Parathyroid adenoma (tissue), 2 donors: Measurements from ENCODE around the gene MAT1A.
"Not testable (repeated sequence)": the region's sequence is repeated elsewhere in the genome, so short reads cannot be mapped to it uniquely, and the experiment has no call there.

Source experiments
- H2AFZ ChIP-seq: fragments of 300-600 bp; sonication (generic); one replicate; pipeline ENCODE4 v1.7.0; 2017; ENCODE audit warnings: antibody characterized with exemption, mild to moderate bottlenecking
- H3K27ac ChIP-seq: fragments of 300-600 bp; sonication (generic); one replicate; pipeline ENCODE4 v1.7.0; 2017
- H3K27me3 ChIP-seq: fragments of 300-600 bp; sonication (generic); one replicate; pipeline ENCODE4 v1.7.0; 2017; ENCODE audit warnings: low read length; ENCODE audit not compliant: control insufficient read depth, insufficient read depth
- H3K36me3 ChIP-seq: fragments of 300-600 bp; sonication (generic); one replicate; pipeline ENCODE4 v1.7.0; 2017; ENCODE audit warnings: low read length; ENCODE audit not compliant: control insufficient read depth, insufficient read depth
- H3K4me1 ChIP-seq: fragments of 300-600 bp; sonication (generic); one replicate; pipeline ENCODE4 v1.7.0; 2017; ENCODE audit warnings: control low read depth
- H3K4me2 ChIP-seq: fragments of 300-600 bp; sonication (generic); one replicate; pipeline ENCODE4 v1.7.0; 2017; ENCODE audit warnings: low read length
- H3K4me3 ChIP-seq: fragments of 300-600 bp; sonication (generic); one replicate; pipeline ENCODE4 v1.7.0; 2017; ENCODE audit warnings: low read depth, low read length
- H3K79me2 ChIP-seq: fragments of 300-600 bp; sonication (generic); one replicate; pipeline ENCODE4 v1.7.0; 2017; ENCODE audit warnings: control low read depth
- H3K9ac ChIP-seq: fragments of 300-600 bp; sonication (generic); one replicate; pipeline ENCODE4 v1.7.0; 2017; ENCODE audit warnings: mild to moderate bottlenecking
- H3K9me3 ChIP-seq: fragments of 300-600 bp; sonication (generic); one replicate; pipeline ENCODE4 v1.7.0; 2017; ENCODE audit warnings: low read length; ENCODE audit not compliant: control insufficient read depth
- TF ChIP-seq, protein P1 (sequence below): fragments of 300-600 bp; sonication (generic); IDR thresholded peaks from one replicate; pipeline ENCODE4 v1.7.0; 2017; ENCODE audit warnings: antibody characterized with exemption, mild to moderate bottlenecking
- donor health status: primary hyperparathyroidism.

Gene MAT1A

DNA sequence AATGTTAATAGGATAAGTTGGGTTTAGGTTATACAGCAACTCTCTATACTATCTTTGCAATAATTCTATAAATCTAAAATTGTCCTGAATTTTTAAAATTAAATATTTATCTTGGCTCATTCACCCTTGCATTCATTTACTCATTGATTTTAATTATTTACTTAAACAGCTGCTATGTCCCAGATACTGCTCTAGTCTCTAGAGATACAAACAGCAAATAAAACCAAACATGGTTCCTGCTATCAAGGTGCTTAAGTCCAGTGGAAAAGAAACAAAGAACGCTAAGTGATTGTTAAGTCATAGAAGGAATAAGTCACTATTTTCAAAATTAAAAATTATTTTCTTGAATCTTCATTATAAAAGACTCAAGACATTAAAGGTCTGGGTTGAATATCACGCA lies 29.9 kb upstream of the MAT1A start:
- no peak overlapping the region for H3K4me3 ChIP-seq
- H3K36me3 ChIP-seq: no peaks in the 10 kb centered on the region
- no peak overlapping the region for H3K27ac ChIP-seq
- H3K4me2 ChIP-seq: no peak overlapping the region
- H3K4me1 ChIP-seq: no peaks in the 10 kb centered on the region
- no peaks in the 10 kb centered on the region for H3K79me2 ChIP-seq
- H2AFZ ChIP-seq: no peak overlapping the region
- H3K9me3 ChIP-seq: no peaks in the 10 kb centered on the region
- no peak overlapping the region for H3K9ac ChIP-seq
- no peaks in the 10 kb centered on the region for H3K27me3 ChIP-seq
- TF ChIP-seq, protein P1, sequence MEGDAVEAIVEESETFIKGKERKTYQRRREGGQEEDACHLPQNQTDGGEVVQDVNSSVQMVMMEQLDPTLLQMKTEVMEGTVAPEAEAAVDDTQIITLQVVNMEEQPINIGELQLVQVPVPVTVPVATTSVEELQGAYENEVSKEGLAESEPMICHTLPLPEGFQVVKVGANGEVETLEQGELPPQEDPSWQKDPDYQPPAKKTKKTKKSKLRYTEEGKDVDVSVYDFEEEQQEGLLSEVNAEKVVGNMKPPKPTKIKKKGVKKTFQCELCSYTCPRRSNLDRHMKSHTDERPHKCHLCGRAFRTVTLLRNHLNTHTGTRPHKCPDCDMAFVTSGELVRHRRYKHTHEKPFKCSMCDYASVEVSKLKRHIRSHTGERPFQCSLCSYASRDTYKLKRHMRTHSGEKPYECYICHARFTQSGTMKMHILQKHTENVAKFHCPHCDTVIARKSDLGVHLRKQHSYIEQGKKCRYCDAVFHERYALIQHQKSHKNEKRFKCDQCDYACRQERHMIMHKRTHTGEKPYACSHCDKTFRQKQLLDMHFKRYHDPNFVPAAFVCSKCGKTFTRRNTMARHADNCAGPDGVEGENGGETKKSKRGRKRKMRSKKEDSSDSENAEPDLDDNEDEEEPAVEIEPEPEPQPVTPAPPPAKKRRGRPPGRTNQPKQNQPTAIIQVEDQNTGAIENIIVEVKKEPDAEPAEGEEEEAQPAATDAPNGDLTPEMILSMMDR: no peak

DNA sequence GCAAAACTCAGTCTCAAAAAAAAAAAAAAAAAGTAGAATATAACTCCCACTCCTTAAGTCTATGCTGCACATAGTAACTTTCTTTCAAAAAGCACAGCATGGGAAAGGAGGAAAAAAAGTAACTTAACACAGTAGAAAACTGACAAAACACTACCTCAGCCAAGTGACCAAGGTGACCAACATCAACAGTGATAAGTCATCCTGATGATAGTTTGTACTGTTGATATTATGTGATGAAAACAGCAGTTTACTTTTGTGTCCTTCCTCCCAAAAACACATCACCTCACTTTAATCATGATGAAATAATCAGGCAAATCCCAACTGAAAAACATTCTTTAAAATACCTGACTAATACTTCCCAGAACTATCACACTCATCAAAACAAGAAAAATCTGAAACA lies 29.3 kb upstream of the MAT1A start:
- Histone ChIP-seq H3K4me2 (no peak overlapping the region), H3K4me3 (no peak overlapping the region), H3K36me3 (no peaks in the 10 kb centered on the region), H2AFZ (no peak overlapping the region), H3K79me2 (no peaks in the 10 kb centered on the region), H3K4me1 (no peaks in the 10 kb centered on the region), H3K27ac (no peak overlapping the region), H3K27me3 (no peaks in the 10 kb centered on the region), H3K9ac (no peak overlapping the region), H3K9me3 (no peaks in the 10 kb centered on the region)
- TF ChIP-seq, protein P1: no peak

DNA sequence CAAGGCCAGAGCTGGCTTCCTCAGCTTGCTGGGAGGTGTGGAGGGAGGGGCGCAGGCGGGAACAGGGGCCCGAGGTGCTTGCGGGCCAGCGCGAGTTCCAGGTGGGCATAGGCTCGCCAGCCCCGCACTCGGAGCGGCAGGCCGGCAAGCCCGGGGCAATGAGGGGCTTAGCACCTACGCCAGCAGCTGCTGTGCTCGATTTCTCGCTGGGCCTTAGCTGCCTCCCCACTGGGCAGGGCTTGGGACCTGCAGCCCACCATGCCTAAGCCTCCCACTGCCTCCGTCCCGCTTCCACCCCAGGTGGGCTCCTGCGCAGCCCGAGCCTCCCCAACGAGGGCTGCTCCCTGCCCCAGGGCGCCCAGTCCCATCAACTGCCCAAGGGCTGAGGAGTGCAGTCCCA lies 25.9 kb upstream of the MAT1A start:
- H3K9me3 ChIP-seq: no peaks in the 10 kb centered on the region
- no peaks in the 10 kb centered on the region for H3K36me3 ChIP-seq
- no peak overlapping the region for H3K4me3 ChIP-seq
- no peaks in the 10 kb centered on the region for H3K79me2 ChIP-seq
- H2AFZ ChIP-seq: no peak overlapping the region
- no peak overlapping the region for H3K9ac ChIP-seq
- H3K4me2 ChIP-seq: no peak overlapping the region
- TF ChIP-seq, protein P1: no peak
- H3K27ac ChIP-seq: no peak overlapping the region
- H3K27me3 ChIP-seq: no peaks in the 10 kb centered on the region
- no peaks in the 10 kb centered on the region for H3K4me1 ChIP-seq

DNA sequence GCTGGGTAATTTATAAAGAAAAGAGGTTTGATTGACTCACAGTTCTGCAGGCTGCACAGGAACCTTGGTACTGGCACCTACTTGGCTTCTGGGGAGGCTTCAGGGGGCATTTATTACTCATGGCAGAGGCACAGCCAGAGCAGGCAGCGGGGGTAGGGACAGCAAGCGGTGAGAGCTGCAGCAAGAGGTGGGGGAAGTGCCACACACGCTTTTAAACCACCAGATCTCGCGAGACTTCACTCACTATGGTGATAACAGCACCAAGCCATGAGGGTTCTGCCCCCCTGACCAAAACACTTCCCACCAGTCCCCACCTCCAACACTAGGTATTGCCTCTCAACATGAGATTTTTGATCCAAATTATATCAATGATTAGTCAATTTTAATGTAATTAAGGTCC lies 24.1 kb upstream of the MAT1A start:
- Histone ChIP-seq H3K27me3 (no peaks in the 10 kb centered on the region), H3K9me3 (no peaks in the 10 kb centered on the region), H3K27ac (no peak overlapping the region), H3K36me3 (no peaks in the 10 kb centered on the region), H3K4me2 (no peak overlapping the region), H3K79me2 (no peaks in the 10 kb centered on the region), H3K4me3 (no peak overlapping the region), H3K4me1 (no peaks in the 10 kb centered on the region), H3K9ac (no peak overlapping the region), H2AFZ (no peak overlapping the region)
- TF ChIP-seq, protein P1: no peak

DNA sequence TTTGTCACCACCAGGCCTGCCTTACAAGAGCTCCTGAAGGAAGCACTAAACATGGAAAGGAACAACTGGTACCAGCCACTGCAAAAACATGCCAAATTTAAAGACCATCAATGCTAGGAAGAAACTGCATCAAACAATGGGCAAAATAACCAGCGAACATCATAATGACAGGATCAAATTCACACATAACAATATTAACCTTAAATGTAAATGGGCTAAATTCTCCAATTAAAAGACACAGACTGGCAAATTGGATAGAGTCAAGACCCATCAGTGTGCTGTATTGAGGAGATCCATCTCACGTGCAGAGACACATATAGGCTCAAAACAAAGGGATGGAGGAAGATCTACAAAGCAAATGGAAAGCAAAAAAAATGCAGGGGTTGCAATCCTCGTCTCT lies 16.5 kb upstream of the MAT1A start:
- H3K27ac ChIP-seq, H3K4me2 ChIP-seq, H3K9me3 ChIP-seq, H3K27me3 ChIP-seq, H3K79me2 ChIP-seq, H3K4me1 ChIP-seq, H3K36me3 ChIP-seq, H3K4me3 ChIP-seq, H2AFZ ChIP-seq, H3K9ac ChIP-seq: not testable (repeated sequence)
